Astrocyte of the spinal cord (primary cell): Measurements from ENCODE around the gene DNAH12.
A peak's percentile ranks its signal among the peaks of the same experiment; 100 is the strongest.
"Not testable (repeated sequence)": the region's sequence is repeated elsewhere in the genome, so short reads cannot be mapped to it uniquely, and the experiment has no call there.

Source experiments
- DNase-seq: peaks from one replicate; pipeline ENCODE4 v3.0.0; 2011; ENCODE audit warnings: low read depth, low spot score
- H3K4me3 ChIP-seq: 2 replicates; pipeline ENCODE4 v1.5.1; 2011; ENCODE audit warnings: low read depth, mild to moderate bottlenecking, low read length, moderate library complexity
- in situ Hi-C: cut with HindIII; loops from 2 replicates; pipeline ENCODE4 v1.10.0; 2017; ENCODE audit warnings: low sequenced_read_pairs
- TF ChIP-seq, protein P1 (sequence below): IDR thresholded peaks from 2 replicates; pipeline ENCODE4 v1.5.1; 2012; ENCODE audit warnings: low read depth, mild to moderate bottlenecking, low read length, inconsistent platforms

DNAH12 gene

DNA sequence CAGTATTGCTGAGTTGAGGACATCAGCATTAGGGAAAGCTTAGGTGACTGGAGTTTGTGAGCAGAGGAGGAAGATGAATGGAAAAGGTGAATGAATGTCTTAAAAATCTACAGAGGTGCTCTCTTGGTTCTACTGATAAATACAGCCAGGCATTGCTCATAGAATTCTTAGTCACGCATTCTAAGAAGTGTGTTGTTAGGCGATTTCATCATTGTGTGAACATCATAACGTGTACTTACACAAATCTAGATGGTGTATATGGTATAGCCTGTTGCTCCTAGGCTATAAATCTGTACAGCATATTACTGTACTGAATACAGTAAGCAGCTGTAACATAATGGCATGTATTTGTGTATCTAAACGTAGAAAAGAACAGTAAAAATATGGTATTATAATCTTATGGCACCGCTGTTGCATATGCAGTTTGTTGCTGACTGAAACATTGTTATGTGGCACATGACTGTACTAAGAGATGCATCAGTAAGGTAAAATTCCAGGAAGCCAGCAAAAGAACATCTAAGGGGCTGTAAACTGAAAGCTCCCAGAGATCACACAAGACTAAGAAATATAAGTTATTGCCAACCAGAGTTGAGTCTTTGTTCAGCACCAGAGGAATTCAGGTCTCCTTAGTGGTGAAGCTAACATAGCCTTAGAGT is 208.7 kb downstream of the DNAH12 start:
- DNase-seq = no peak
- no peak overlapping the region for H3K4me3 ChIP-seq
- TF ChIP-seq, protein P1, sequence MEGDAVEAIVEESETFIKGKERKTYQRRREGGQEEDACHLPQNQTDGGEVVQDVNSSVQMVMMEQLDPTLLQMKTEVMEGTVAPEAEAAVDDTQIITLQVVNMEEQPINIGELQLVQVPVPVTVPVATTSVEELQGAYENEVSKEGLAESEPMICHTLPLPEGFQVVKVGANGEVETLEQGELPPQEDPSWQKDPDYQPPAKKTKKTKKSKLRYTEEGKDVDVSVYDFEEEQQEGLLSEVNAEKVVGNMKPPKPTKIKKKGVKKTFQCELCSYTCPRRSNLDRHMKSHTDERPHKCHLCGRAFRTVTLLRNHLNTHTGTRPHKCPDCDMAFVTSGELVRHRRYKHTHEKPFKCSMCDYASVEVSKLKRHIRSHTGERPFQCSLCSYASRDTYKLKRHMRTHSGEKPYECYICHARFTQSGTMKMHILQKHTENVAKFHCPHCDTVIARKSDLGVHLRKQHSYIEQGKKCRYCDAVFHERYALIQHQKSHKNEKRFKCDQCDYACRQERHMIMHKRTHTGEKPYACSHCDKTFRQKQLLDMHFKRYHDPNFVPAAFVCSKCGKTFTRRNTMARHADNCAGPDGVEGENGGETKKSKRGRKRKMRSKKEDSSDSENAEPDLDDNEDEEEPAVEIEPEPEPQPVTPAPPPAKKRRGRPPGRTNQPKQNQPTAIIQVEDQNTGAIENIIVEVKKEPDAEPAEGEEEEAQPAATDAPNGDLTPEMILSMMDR = no peak
- in situ Hi-C loops = no loop called here

DNA sequence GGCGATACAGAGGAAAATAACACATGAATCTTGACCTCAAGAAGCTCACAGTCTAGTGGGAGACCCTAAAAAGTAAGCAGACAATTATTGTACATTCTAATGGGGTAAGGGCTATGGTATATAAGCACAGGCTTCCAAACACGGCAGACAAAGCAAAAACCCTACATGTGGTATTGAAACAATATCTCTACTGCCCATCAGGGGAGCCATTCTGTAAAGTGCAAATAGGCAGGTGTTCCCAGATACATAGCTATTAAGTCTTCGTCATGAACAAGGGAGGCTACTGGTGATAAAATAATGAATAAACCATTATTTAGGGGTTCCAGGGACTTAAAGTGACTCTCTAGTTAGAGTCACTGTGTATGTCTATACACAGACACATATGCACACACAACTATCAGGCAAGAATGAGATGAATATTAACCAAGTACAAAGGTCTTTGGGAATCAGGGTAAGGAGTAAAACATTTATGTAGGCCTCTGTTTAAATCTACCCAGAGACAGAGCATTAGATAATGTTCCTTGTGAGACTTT is 213.0 kb downstream of the DNAH12 start:
- no peak for DNase-seq
- in situ Hi-C loops = no loop called here
- TF ChIP-seq, protein P1 = no peak
- H3K4me3 ChIP-seq = no peak overlapping the region

DNA sequence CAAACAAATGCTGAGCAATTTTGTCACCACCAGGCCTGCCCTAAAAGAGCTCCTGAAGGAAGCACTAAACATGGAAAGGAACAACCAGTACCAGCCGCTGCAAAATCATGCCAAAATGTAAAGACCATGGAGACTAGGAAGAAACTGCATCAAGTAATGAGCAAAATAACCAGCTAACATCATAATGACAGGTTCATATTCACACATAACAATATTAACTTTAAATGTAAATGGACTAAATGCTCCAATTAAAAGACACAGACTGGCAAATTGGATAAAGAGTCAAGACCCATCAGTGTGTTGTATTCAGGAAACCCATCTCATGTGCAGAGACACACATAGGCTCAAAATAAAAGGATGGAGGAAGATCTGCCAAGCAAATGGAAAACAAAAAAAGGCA is 217.6 kb downstream of the DNAH12 start:
- DNase-seq, H3K4me3 ChIP-seq, in situ Hi-C loops: not testable (repeated sequence)

DNA sequence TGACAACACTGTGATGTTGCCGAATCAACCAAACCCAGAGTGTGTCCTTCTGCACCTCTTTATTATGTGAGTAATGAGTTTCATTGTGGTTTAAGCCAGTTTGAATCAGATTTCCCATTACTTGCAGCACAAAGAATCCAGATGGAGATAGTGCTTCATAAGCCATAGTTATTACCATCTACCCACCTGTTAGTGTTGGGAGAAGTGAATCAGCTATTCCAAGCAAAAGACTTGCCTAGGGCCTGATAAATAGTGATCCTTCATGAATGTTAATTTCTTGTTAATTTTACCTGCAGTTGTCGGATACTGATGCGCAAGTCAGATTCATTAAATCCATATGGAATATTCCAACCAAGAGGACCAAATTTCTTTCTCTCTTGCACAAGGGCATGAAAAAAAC is 229.9 kb downstream of the DNAH12 start:
- DNase-seq = no peak
- in situ Hi-C loops = no loop called here
- H3K4me3 ChIP-seq = no peak overlapping the region
- TF ChIP-seq, protein P1 = no peak

DNA sequence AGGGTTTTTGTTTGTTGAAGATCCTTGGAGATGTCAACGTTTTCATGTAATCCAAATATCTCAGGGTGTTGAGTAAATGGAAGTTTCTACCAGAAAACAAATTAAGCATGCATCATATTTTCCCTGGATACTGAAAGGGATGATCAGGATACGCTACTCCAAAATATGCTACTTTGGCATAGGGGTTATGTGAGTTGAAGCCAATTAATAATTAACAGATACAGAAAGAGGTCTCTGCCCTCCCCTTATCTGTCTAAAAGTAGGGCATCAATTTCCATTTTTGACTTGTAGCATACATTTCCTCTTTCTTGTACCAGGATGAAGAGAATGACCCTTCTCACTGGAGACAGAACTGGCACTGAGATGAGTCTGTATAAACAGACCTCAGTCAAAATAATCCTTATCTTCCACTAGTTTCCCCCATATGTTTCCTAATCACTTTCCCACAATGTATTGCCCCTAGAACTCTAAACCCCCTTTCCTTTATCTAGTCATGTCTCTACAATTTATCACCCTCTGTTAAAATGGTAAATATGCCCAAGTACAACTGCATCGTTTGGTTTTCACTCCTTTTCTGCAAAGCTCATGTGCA is 234.3 kb downstream of the DNAH12 start:
- TF ChIP-seq, protein P1 = no peak
- no peak overlapping the region for H3K4me3 ChIP-seq
- in situ Hi-C loops = no loop called here
- no peak for DNase-seq

DNA sequence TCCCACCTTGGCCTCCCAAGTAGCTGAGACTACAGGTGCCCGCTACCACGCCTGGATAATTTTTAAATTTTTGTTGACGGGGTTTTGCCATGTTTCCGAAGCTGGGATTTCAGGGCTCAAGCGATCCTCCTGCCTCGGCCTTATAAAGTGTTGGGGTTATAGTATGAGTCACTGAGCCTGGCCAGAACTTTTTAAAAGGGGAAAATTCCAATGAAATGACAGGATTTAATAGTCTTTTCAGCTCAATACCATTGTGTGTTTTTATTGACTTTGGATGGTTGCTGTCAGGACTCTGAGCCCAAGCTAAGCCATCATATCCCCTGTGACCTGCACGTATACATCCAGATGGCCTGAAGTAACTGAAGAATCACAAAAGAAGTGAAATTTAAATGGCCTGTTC is 240.6 kb downstream of the DNAH12 start:
- in situ Hi-C loops, H3K4me3 ChIP-seq: not testable (repeated sequence)
- DNase-seq = peak; percentile 61

DNA sequence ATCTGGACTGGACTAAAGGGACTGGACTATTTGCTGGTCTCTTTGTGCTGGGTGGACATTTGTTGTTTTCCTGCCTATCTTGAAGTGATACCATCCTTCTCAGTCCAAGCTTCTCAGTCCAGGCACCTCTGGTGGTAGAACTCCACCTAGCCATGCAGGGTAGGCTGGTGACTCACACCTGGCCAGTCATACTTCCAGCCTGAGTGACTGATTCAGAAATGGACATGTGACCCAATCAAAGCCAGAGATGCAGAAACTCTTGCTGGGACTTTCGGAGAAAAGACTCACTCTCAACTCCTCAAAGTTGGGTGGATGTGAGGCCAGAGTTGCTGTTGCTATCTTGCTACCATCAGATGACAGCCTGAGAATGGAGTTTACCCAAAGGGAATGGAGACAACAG is 246.1 kb downstream of the DNAH12 start:
- no peak overlapping the region for H3K4me3 ChIP-seq
- TF ChIP-seq, protein P1 = peak; percentile 9
- peak; percentile 28 for DNase-seq
- in situ Hi-C loops = no loop called here
